Germinal center (tissue), 1 donor: ENCODE data around the gene LRRC3.
"Not testable (repeated sequence)": the region's sequence is repeated elsewhere in the genome, so short reads cannot be mapped to it uniquely, and the experiment has no call there.

Source experiments
- DNase-seq: peaks from one replicate; pipeline ENCODE4 v3.0.0; 2012; ENCODE audit warnings: mixed read lengths, low spot score

The LRRC3 gene

GRCh38 chr21:44479556-44480199 is 24.4 kb downstream of the LRRC3 start:
- not testable (repeated sequence) for DNase-seq

GRCh38 chr21:44480200-44481053 is 25.1 kb downstream of the LRRC3 start:
- no peak for DNase-seq

GRCh38 chr21:44482581-44483287 is 27.4 kb downstream of the LRRC3 start:
- no peak for DNase-seq

- DNase-seq, result no peak
These were observed 28.3 kb downstream of the LRRC3 start for GRCh38 chr21:44483288-44484237.

GRCh38 chr21:44484498-44485253 is 29.4 kb downstream of the LRRC3 start:
- DNase-seq, result no peak

GRCh38 chr21:44485254-44485793 is 30.0 kb downstream of the LRRC3 start:
- no peak for DNase-seq

GRCh38 chr21:44485796-44486195 is 30.5 kb downstream of the LRRC3 start:
- no peak for DNase-seq

- DNase-seq, result no peak
These were observed 31.0 kb downstream of the LRRC3 start for GRCh38 chr21:44486302-44486701.

GRCh38 chr21:44487831-44488230 is 32.5 kb downstream of the LRRC3 start:
- DNase-seq, result peak; percentile 49

- no peak for DNase-seq
These were observed 34.7 kb downstream of the LRRC3 start for GRCh38 chr21:44489962-44490361.

- no peak for DNase-seq
These were observed 35.1 kb downstream of the LRRC3 start for GRCh38 chr21:44490405-44490804.

GRCh38 chr21:44490816-44491215 is 35.5 kb downstream of the LRRC3 start:
- DNase-seq, result no peak

GRCh38 chr21:44492567-44493385 is 37.5 kb downstream of the LRRC3 start:
- no peak for DNase-seq

- DNase-seq, result no peak
These were observed 39.1 kb downstream of the LRRC3 start for GRCh38 chr21:44494418-44494817.

GRCh38 chr21:44494956-44495355 is 39.6 kb downstream of the LRRC3 start:
- DNase-seq, result no peak

- no peak for DNase-seq
These were observed 40.6 kb downstream of the LRRC3 start for GRCh38 chr21:44495611-44496563.

GRCh38 chr21:44496564-44497550 is 41.5 kb downstream of the LRRC3 start:
- no peak for DNase-seq
